Measurements from ENCODE around the gene RIC8A.
"Not testable (repeated sequence)": the region's sequence is repeated elsewhere in the genome, so short reads cannot be mapped to it uniquely, and the experiment has no call there.

GRCh38 chr11:191490-192478 is 15.7 kb upstream of the RIC8A start:
- not testable (repeated sequence) for TF ChIP-seq CTCF (CRISPR knock-in tag; IDR thresholded peaks at IDR 0.05); POLR2AphosphoS5 (IDR thresholded peaks at IDR 0.05; ENCODE audit: low read depth, low read length); ZNF747 (CRISPR knock-in tag; IDR thresholded peaks at IDR 0.05; ENCODE audit: borderline replicate concordance); ZNF34 (CRISPR knock-in tag; IDR thresholded peaks at IDR 0.05; ENCODE audit: borderline replicate concordance); MNT (IDR thresholded peaks at IDR 0.05); ATF2 (CRISPR knock-in tag; IDR thresholded peaks at IDR 0.05); FOXP4 (CRISPR knock-in tag; IDR thresholded peaks at IDR 0.05); ZNF549 (CRISPR knock-in tag; IDR thresholded peaks at IDR 0.05); NONO (IDR thresholded peaks at IDR 0.05); NONO (CRISPR knock-in tag; conservative IDR thresholded peaks at IDR 0.05)
